HepG2 (cell line): ENCODE results near the gene ARMC5. TPM values are rescaled to one million over a fixed set of nuclear protein-coding genes. Genes with fewer than 3 reads are reported as not detected.

ENCODE experiments used
- ARNT2 ChIP-seq: sonication (generic); formaldehyde crosslinking; IDR thresholded peaks from 2 replicates; pipeline ENCODE4 v1.8.0; 2022; ENCODE audit warnings: mild to moderate bottlenecking, low read depth, missing genetic modification reagents, moderate library complexity
- ATF1 ChIP-seq: IDR thresholded peaks from 2 replicates; pipeline ENCODE4 v1.6.1; 2016; ENCODE audit warnings: mild to moderate bottlenecking, control low read depth
- KLF16 ChIP-seq, 2 experiments: sonication (generic) in 1 of 2; formaldehyde crosslinking in 1 of 2; IDR thresholded peaks; 2 replicates each; pipeline versions ENCODE4 v1.6.1 to v1.8.0; 2016 to 2023; ENCODE audit warnings: missing genetic modification reagents in 2 of 2, missing compliant biosample characterization in 1 of 2
- KLF9 ChIP-seq: IDR thresholded peaks from 2 replicates; pipeline ENCODE4 v1.6.1; 2016; ENCODE audit warnings: low read depth
- LBX2 ChIP-seq: sonication (generic); formaldehyde crosslinking; IDR thresholded peaks from 2 replicates; pipeline ENCODE4 v1.5.0; 2020; ENCODE audit warnings: missing genetic modification reagents, mild to moderate bottlenecking, borderline replicate concordance
- NKX3-1 ChIP-seq: sonication (generic); formaldehyde crosslinking; IDR thresholded peaks from 2 replicates; pipeline ENCODE4 v1.5.0; 2020; ENCODE audit warnings: missing genetic modification reagents
- PAXIP1 ChIP-seq: sonication (generic); formaldehyde crosslinking; conservative IDR thresholded peaks from 2 replicates; pipeline ENCODE4 v1.4.0; 2020; ENCODE audit warnings: mild to moderate bottlenecking, missing genetic modification reagents, moderate library complexity
- POLR2A ChIP-seq, 2 experiments: IDR thresholded peaks; 2 replicates each; pipeline ENCODE4 v1.6.1; 2011; ENCODE audit warnings: low read depth in 2 of 2, low read length in 2 of 2, mild to moderate bottlenecking in 1 of 2, moderate library complexity in 1 of 2; ENCODE audit not compliant: insufficient read depth in 1 of 2
- RARA ChIP-seq: IDR thresholded peaks from 2 replicates; pipeline ENCODE4 v1.6.1; 2016; ENCODE audit warnings: missing genetic modification reagents, missing compliant biosample characterization
- SIX4 ChIP-seq: sonication (generic); formaldehyde crosslinking; IDR thresholded peaks from 2 replicates; pipeline ENCODE4 v1.4.0; 2020; ENCODE audit warnings: missing genetic modification reagents
- TAF15 ChIP-seq: fragments of 200-400 bp; formaldehyde crosslinking; IDR thresholded peaks from one replicate; pipeline ENCODE4 v1.6.1; 2018; ENCODE audit warnings: mild to moderate bottlenecking, low read depth, low read length; ENCODE audit not compliant: poor library complexity, severe bottlenecking
- TBX2 ChIP-seq: sonication (generic); formaldehyde crosslinking; IDR thresholded peaks from 2 replicates; pipeline ENCODE4 v1.5.0; 2020; ENCODE audit warnings: missing genetic modification reagents, mild to moderate bottlenecking, borderline replicate concordance
- THAP9 ChIP-seq: sonication (generic); formaldehyde crosslinking; IDR thresholded peaks from 2 replicates; pipeline ENCODE4; 2020; ENCODE audit warnings: missing genetic modification reagents, mild to moderate bottlenecking, borderline replicate concordance
- ZNF264 ChIP-seq: sonication (generic); formaldehyde crosslinking; IDR thresholded peaks from 2 replicates; pipeline ENCODE4 v1.4.0; 2020; ENCODE audit warnings: missing genetic modification reagents
- ZNF460 ChIP-seq: sonication (generic); formaldehyde crosslinking; IDR thresholded peaks from 2 replicates; pipeline ENCODE4 v1.5.1; 2020; ENCODE audit warnings: missing genetic modification reagents, mild to moderate bottlenecking, borderline replicate concordance
- ZNF549 ChIP-seq: sonication (generic); formaldehyde crosslinking; IDR thresholded peaks from 2 replicates; pipeline ENCODE4 v1.5.0; 2020; ENCODE audit warnings: missing genetic modification reagents
- ZNF605 ChIP-seq: sonication (generic); formaldehyde crosslinking; IDR thresholded peaks from 2 replicates; pipeline ENCODE4 v1.8.0; 2022; ENCODE audit warnings: mild to moderate bottlenecking, missing genetic modification reagents
- ZNF639 ChIP-seq: conservative IDR thresholded peaks from 2 replicates; pipeline ENCODE4 v1.6.1; 2018; ENCODE audit warnings: missing genetic modification reagents
- ZNF670 ChIP-seq: sonication (generic); formaldehyde crosslinking; IDR thresholded peaks from 2 replicates; pipeline ENCODE4 v1.8.0; 2022; ENCODE audit warnings: mild to moderate bottlenecking, missing genetic modification reagents, borderline replicate concordance
- ZNF740 ChIP-seq: sonication (generic); formaldehyde crosslinking; IDR thresholded peaks from 2 replicates; pipeline ENCODE4 v1.4.0; 2020; ENCODE audit warnings: missing genetic modification reagents
- ZNF878 ChIP-seq: sonication (generic); formaldehyde crosslinking; IDR thresholded peaks from 2 replicates; pipeline ENCODE4 v1.8.1; 2023; ENCODE audit warnings: mild to moderate bottlenecking, missing genetic modification reagents, moderate library complexity
- ZSCAN9 ChIP-seq: IDR thresholded peaks from 2 replicates; pipeline ENCODE4 v1.6.1; 2016; ENCODE audit warnings: borderline replicate concordance
- polyA plus RNA-seq, 8 experiments: library from polyadenylated mRNA; depleted of rRNA in 3 of 8; stranded (reverse) in 7 of 8; unstranded in 1 of 8; fragments of >200 nt; fragmentation: Illumina TruSeq in 4 of 8; extraction: Trizol in 4 of 8; gene quantifications; 2 replicates each; pipeline versions ENCODE4 v1.2.1 to v1.2.3, GENCODE V29; 2011 to 2016; ENCODE audit warnings: low read depth in 4 of 8, missing spikeins in 1 of 8, mixed read lengths in 1 of 8; ENCODE audit not compliant: insufficient read depth in 1 of 8
- total RNA-seq, 5 experiments: library from RNA; depleted of rRNA; stranded (reverse); fragments of >200 nt; fragmentation: Illumina TruSeq; extraction: Trizol; gene quantifications; 2 replicates each; pipeline ENCODE4 v1.2.3, GENCODE V29; 2016; ENCODE audit warnings: low read depth in 1 of 5

Gene ARMC5
- total and polyA plus RNA-seq, 2 of the 13 experiments (the other 11 are each of a cell fraction or from before 2014, with no cell fraction given) = 10.8 to 22.3 TPM

GRCh38 chr16:31507617-31507928 lies 48.3 kb downstream of the ARMC5 start (continued):
- TF ChIP-seq LBX2 (CRISPR knock-in tag) = peak; percentile 88
- TF ChIP-seq RARA (CRISPR knock-in tag) = no peak
- TF ChIP-seq NKX3-1 (CRISPR knock-in tag) = no peak
- no peak for TF ChIP-seq ZNF740 (CRISPR knock-in tag)
- no peak for TF ChIP-seq ZNF878
- peak in 1 of 2 experiments; percentile 21; a peak in 1 of 4 replicates for TF ChIP-seq POLR2A (IDR thresholded peaks at IDR 0.05; ENCODE audit: insufficient read depth in 1 of 2, low read depth in 2 of 2, low read length in 2 of 2)
- TF ChIP-seq TBX2 = no peak
- no peak for TF ChIP-seq ZNF639 (CRISPR knock-in tag)
- no peak for TF ChIP-seq PAXIP1
- TF ChIP-seq KLF9 (CRISPR knock-in tag) = 0 out of 2 replicates have a peak, but pooled peaks have one; percentile 1
- no peak for TF ChIP-seq ZNF460 (CRISPR knock-in tag)
- TF ChIP-seq ZSCAN9 (CRISPR knock-in tag) = no peak
- no peak for TF ChIP-seq ZNF605 (CRISPR knock-in tag)
- TF ChIP-seq ARNT2 = no peak
- TF ChIP-seq THAP9 = no peak
- TF ChIP-seq SIX4 = no peak
- TF ChIP-seq ZNF670 = no peak
- 0 out of 2 replicates have a peak, but pooled peaks have one; percentile 4 for TF ChIP-seq ATF1
- 0 out of 2 replicates have a peak, but pooled peaks have one; percentile 28 for TF ChIP-seq ZNF264 (CRISPR knock-in tag)
- no peak for TF ChIP-seq KLF16 (CRISPR knock-in tag; IDR thresholded peaks at IDR 0.05)
- TF ChIP-seq ZNF549 (CRISPR knock-in tag) = no peak
- TF ChIP-seq TAF15 = no peak
